Testis (tissue), 2 donors: ENCODE data around the gene FXR1.

ENCODE experiments used
- POLR2A ChIP-seq: fragments of 450-650 bp; IDR thresholded peaks from one replicate; pipeline ENCODE4 v1.6.1; 2017; ENCODE audit warnings: antibody characterized with exemption, mild to moderate bottlenecking, moderate library complexity
- TF ChIP-seq, protein P1 (sequence below), 3 experiments: fragments of 450-650 bp in 2 of 3; fragments of 200-600 bp in 1 of 3; sonication (generic) in 1 of 3; IDR thresholded peaks; one replicate each; pipeline ENCODE4 v1.5.1; 2016 to 2019; ENCODE audit warnings: antibody characterized with exemption in 3 of 3, mild to moderate bottlenecking in 2 of 3, moderate library complexity in 1 of 3

DNA sequence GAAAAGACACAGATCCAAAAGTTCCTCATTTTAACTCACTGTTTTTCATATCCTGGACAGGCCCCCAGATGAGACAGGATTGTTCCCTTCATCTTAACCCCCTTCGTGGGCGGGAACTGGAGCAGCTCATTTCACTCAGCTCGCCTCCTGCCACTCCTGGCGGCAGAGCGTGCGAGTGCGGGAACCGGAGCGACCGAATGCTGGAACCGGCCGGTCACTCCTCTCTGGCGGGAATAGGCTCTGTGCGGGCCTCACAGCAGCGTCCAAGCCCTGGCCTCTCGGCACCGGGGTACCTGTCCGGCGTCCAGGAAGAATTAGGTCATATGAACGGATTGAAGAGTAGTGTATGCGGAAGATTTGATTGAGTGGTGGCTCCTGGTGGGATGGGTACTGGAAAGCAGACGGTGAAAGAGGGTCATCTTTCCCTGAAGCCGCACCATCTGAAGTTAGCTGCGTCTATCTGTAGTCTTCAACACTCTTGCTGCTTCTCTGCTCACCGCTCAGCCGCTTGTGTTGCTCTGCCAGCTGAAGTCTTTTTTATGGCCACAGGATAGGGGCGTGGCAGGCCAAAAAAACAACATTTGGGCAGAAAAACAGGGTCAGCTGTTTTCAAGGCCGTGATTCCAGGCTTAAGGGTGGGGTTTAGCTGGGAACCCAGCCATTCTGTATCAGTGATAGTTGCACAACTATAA lies 42.3 kb upstream of the FXR1 start:
- TF ChIP-seq, protein P1, sequence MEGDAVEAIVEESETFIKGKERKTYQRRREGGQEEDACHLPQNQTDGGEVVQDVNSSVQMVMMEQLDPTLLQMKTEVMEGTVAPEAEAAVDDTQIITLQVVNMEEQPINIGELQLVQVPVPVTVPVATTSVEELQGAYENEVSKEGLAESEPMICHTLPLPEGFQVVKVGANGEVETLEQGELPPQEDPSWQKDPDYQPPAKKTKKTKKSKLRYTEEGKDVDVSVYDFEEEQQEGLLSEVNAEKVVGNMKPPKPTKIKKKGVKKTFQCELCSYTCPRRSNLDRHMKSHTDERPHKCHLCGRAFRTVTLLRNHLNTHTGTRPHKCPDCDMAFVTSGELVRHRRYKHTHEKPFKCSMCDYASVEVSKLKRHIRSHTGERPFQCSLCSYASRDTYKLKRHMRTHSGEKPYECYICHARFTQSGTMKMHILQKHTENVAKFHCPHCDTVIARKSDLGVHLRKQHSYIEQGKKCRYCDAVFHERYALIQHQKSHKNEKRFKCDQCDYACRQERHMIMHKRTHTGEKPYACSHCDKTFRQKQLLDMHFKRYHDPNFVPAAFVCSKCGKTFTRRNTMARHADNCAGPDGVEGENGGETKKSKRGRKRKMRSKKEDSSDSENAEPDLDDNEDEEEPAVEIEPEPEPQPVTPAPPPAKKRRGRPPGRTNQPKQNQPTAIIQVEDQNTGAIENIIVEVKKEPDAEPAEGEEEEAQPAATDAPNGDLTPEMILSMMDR (IDR thresholded peaks at IDR 0.05): no peak
- no peak for TF ChIP-seq POLR2A
